K562 (cell line): ENCODE measurements around the gene NEDD4. TPM values are rescaled to one million over a fixed set of nuclear protein-coding genes. Genes with fewer than 3 reads are reported as not detected.
A peak's percentile ranks its signal among the peaks of the same experiment; 100 is the strongest.

Experiments used
- CBX5 ChIP-seq: IDR thresholded peaks from 2 replicates; pipeline ENCODE4 v1.6.1; 2014; ENCODE audit warnings: low read depth, borderline replicate concordance
- FOXP1 ChIP-seq: sonication (generic); formaldehyde crosslinking; IDR thresholded peaks from 2 replicates; pipeline ENCODE4 v1.8.0; 2022; ENCODE audit warnings: mild to moderate bottlenecking, missing genetic modification reagents
- HINFP ChIP-seq: fragments of 450-650 bp; conservative IDR thresholded peaks from 2 replicates; pipeline ENCODE4 v1.6.1; 2016; ENCODE audit warnings: missing genetic modification characterization, low read depth, mild to moderate bottlenecking, control low read depth, missing compliant biosample characterization
- HMGN3 ChIP-seq: IDR thresholded peaks from 2 replicates; pipeline ENCODE4 v1.6.1; 2011; ENCODE audit warnings: borderline replicate concordance, low read depth, mild to moderate bottlenecking, mixed read lengths, low read length; ENCODE audit not compliant: insufficient read length; ENCODE audit errors: extremely low read depth
- HSF4 ChIP-seq: fragments of 250-450 bp; sonication (Bioruptor Pico); IDR thresholded peaks from 2 replicates; pipeline ENCODE4 v2.1.2; 2022; ENCODE audit warnings: mild to moderate bottlenecking, moderate library complexity, borderline replicate concordance
- IFI16 ChIP-seq: fragments of 250-450 bp; sonication (Bioruptor Pico); IDR thresholded peaks from 2 replicates; pipeline ENCODE4 v2.1.2; 2022; ENCODE audit warnings: mild to moderate bottlenecking, inconsistent platforms
- KAT7 ChIP-seq: sonication (generic); formaldehyde crosslinking; IDR thresholded peaks from 2 replicates; pipeline ENCODE4 v1.8.0; 2022; ENCODE audit warnings: missing genetic modification reagents, mild to moderate bottlenecking, borderline replicate concordance
- MAZ ChIP-seq, 2 experiments: fragments of 450-650 bp in 1 of 2; sonication (generic) in 1 of 2; formaldehyde crosslinking; IDR thresholded peaks in 1 of 2; conservative IDR thresholded peaks in 1 of 2; 2 replicates each; pipeline versions ENCODE4 v1.4.0 to v1.5.0; 2020; ENCODE audit warnings: mild to moderate bottlenecking in 1 of 2, missing genetic modification reagents in 1 of 2
- MXI1 ChIP-seq: IDR thresholded peaks from 2 replicates; pipeline ENCODE4 v1.6.1; 2011; ENCODE audit warnings: low read depth, mild to moderate bottlenecking, improper control_type of control experiment, low read length
- PCBP2 ChIP-seq: fragments of 200-400 bp; formaldehyde crosslinking; IDR thresholded peaks from 2 replicates; pipeline ENCODE4 v1.6.1; 2018; ENCODE audit warnings: low read length, low read depth, mild to moderate bottlenecking, moderate library complexity; ENCODE audit not compliant: poor library complexity, severe bottlenecking
- PHF8 ChIP-seq: fragments of 200-600 bp; sonication (generic); IDR thresholded peaks from 2 replicates; pipeline ENCODE4 v1.6.1; 2012; ENCODE audit warnings: mixed run types, mild to moderate bottlenecking, inconsistent platforms, low read length, moderate library complexity, borderline replicate concordance
- PTRF ChIP-seq: fragments of 450-650 bp; IDR thresholded peaks from 2 replicates; pipeline ENCODE4 v1.6.1; 2016; ENCODE audit warnings: mild to moderate bottlenecking, missing genetic modification characterization, missing compliant biosample characterization
- RNF2 ChIP-seq: sonication (generic); IDR thresholded peaks from 2 replicates; pipeline ENCODE4 v1.6.1; 2016
- SREBF2 ChIP-seq: sonication (generic); formaldehyde crosslinking; IDR thresholded peaks from 2 replicates; pipeline ENCODE4 v1.4.0; 2020; ENCODE audit warnings: mild to moderate bottlenecking, missing genetic modification reagents
- TAL1 ChIP-seq: fragments of 450-650 bp; IDR thresholded peaks from 2 replicates; pipeline ENCODE4 v1.6.1; 2016; ENCODE audit warnings: mild to moderate bottlenecking
- TCF15 ChIP-seq: fragments of 250-450 bp; sonication (Bioruptor Pico); IDR thresholded peaks from 2 replicates; pipeline ENCODE4 v1.8.0; 2022; ENCODE audit warnings: moderate library complexity, mild to moderate bottlenecking, inconsistent platforms
- THAP12 ChIP-seq: fragments of 250-450 bp; sonication (Bioruptor Pico); IDR thresholded peaks from 2 replicates; pipeline ENCODE4 v1.9.0; 2021; ENCODE audit warnings: mild to moderate bottlenecking, inconsistent platforms
- THRAP3 ChIP-seq: fragments of 450-650 bp; IDR thresholded peaks from 2 replicates; pipeline ENCODE4 v1.6.1; 2016; ENCODE audit warnings: mild to moderate bottlenecking, inconsistent platforms, borderline replicate concordance
- ZNF263 ChIP-seq: sonication (generic); formaldehyde crosslinking; IDR thresholded peaks from 2 replicates; pipeline ENCODE4 v1.8.0; 2022; ENCODE audit warnings: mild to moderate bottlenecking, missing genetic modification reagents, borderline replicate concordance
- ZNF57 ChIP-seq: fragments of 450-650 bp; formaldehyde crosslinking; IDR thresholded peaks from 2 replicates; pipeline ENCODE4 v1.4.0; 2020; ENCODE audit warnings: mild to moderate bottlenecking, moderate library complexity
- ZNF644 ChIP-seq: fragments of 200-800 bp; sonication (Bioruptor generic); IDR thresholded peaks from 2 replicates; pipeline ENCODE4 v1.6.1; 2016; ENCODE audit warnings: low read depth, missing genetic modification characterization, missing compliant biosample characterization
- ZNF785 ChIP-seq: fragments of 250-450 bp; sonication (Bioruptor Pico); IDR thresholded peaks from 2 replicates; pipeline ENCODE4 v1.4.0; 2020; ENCODE audit warnings: mild to moderate bottlenecking
- polyA plus RNA-seq, 8 experiments: library from polyadenylated mRNA; depleted of rRNA in 4 of 8; stranded (reverse) in 5 of 8; unstranded in 3 of 8; fragments of >200 nt; fragmentation: Nextera tagmentation in 2 of 8; fragmentation: Illumina TruSeq in 1 of 8; extraction: Ambion mirVana in 2 of 8; extraction: Trizol in 1 of 8; gene quantifications; 2 replicates each; pipeline versions ENCODE4 v1.2.1 to v1.2.3, GENCODE V29; 2011 to 2014; ENCODE audit warnings: inconsistent platforms in 1 of 8, missing spikeins in 1 of 8
- total RNA-seq, 7 experiments: library from RNA; depleted of rRNA in 6 of 7; stranded (reverse); fragments of >200 nt in 6 of 7; fragmentation: Illumina TruSeq in 2 of 7; extraction: Trizol in 2 of 7; gene quantifications; 2 replicates each; pipeline versions ENCODE4 v1.2.1 to v1.2.3, GENCODE V29; 2011 to 2021; ENCODE audit warnings: low replicate concordance in 1 of 7
- TF ChIP-seq, protein P1 (sequence below): fragments of 450-650 bp; IDR thresholded peaks from 2 replicates; pipeline ENCODE4 v1.6.1; 2014; ENCODE audit warnings: low read depth, mild to moderate bottlenecking, moderate library complexity, borderline replicate concordance

NEDD4 gene
- total and polyA plus RNA-seq, 9 of the 15 experiments (the other 6 are each of a cell fraction or from before 2014, with no cell fraction given), result 7.2 to 23.7 (median 17.3) TPM

DNA sequence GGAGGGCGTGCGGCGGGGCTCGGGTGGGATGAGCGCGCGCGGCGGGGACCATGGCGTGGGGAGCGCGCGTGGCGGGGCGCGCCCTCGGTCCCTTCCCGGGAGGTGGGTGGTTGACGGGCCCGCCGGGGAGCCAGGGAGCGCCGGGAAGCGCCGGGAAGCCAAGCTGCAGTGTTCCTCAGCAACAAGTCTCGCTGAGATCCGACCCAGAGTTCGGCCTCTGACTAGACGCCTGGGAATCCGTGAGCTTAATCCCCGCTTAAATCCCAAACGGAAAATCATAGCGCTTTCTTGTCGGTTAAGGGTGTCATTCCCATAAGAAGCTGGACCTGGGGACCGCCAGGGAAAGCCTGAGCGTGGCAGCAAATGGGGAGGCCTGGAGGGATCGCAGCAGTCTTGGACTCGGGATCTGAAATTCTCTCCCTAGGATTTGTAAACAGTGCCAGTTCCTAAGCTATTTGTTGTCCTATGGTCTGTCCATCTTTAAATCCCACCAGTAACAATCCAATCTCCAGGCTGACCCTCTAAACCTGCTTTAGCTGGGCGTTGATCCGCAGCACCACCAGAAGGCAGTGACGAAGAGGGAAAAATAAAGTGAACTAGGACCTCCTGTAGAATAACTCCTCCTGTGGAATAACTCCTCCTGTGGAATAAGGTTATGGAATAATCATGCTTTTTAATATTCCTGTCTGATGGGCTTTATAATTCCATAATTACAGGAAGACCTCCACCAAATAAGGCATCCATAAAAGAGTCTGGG, 570 bp upstream of the NEDD4 start (continued):
- TF ChIP-seq IFI16 (CRISPR knock-in tag) (no peak), THRAP3 (no peak), PTRF (no peak), PCBP2 (no peak), MAZ (CRISPR knock-in tag; conservative IDR thresholded peaks at IDR 0.05 in 1 of 2, IDR thresholded peaks at IDR 0.05 in 1 of 2) (no peak), PHF8 (peak; percentile 46; the same call in 1 of the 2 replicates), THAP12 (CRISPR knock-in tag) (no peak), HMGN3 (no peak), MXI1 (no peak), RNF2 (no peak), ZNF57 (CRISPR knock-in tag) (no peak), SREBF2 (CRISPR knock-in tag) (no peak), CBX5 (no peak), HINFP (no peak), HSF4 (no peak), TCF15 (no peak), ZNF785 (CRISPR knock-in tag) (no peak), KAT7 (CRISPR knock-in tag) (no peak; the same call in 1 of the 2 replicates), FOXP1 (CRISPR knock-in tag) (no peak), TAL1 (no peak), ZNF263 (CRISPR knock-in tag) (no peak), ZNF644 (0 out of 2 replicates have a peak, but pooled peaks have one; percentile 44)
- TF ChIP-seq, protein P1, sequence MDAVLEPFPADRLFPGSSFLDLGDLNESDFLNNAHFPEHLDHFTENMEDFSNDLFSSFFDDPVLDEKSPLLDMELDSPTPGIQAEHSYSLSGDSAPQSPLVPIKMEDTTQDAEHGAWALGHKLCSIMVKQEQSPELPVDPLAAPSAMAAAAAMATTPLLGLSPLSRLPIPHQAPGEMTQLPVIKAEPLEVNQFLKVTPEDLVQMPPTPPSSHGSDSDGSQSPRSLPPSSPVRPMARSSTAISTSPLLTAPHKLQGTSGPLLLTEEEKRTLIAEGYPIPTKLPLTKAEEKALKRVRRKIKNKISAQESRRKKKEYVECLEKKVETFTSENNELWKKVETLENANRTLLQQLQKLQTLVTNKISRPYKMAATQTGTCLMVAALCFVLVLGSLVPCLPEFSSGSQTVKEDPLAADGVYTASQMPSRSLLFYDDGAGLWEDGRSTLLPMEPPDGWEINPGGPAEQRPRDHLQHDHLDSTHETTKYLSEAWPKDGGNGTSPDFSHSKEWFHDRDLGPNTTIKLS, result no peak
